Measurements from ENCODE around the gene WDR5B.
A peak's percentile ranks its signal among the peaks of the same experiment; 100 is the strongest.

The WDR5B gene

GRCh38 chr3:122415762-122416654 lies at the start of gene WDR5B:
Gene WDR5B (minus strand): TSS chr3:122416062. CDS start chr3:122415528, 534 bp downstream.
- TF ChIP-seq, protein P1, sequence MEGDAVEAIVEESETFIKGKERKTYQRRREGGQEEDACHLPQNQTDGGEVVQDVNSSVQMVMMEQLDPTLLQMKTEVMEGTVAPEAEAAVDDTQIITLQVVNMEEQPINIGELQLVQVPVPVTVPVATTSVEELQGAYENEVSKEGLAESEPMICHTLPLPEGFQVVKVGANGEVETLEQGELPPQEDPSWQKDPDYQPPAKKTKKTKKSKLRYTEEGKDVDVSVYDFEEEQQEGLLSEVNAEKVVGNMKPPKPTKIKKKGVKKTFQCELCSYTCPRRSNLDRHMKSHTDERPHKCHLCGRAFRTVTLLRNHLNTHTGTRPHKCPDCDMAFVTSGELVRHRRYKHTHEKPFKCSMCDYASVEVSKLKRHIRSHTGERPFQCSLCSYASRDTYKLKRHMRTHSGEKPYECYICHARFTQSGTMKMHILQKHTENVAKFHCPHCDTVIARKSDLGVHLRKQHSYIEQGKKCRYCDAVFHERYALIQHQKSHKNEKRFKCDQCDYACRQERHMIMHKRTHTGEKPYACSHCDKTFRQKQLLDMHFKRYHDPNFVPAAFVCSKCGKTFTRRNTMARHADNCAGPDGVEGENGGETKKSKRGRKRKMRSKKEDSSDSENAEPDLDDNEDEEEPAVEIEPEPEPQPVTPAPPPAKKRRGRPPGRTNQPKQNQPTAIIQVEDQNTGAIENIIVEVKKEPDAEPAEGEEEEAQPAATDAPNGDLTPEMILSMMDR (IDR thresholded peaks at IDR 0.05) = no peak

GRCh38 chr3:122464659-122465058 lies 48.8 kb upstream of the WDR5B start:
- TF ChIP-seq, protein P1 (IDR thresholded peaks at IDR 0.05) = no peak

DNA sequence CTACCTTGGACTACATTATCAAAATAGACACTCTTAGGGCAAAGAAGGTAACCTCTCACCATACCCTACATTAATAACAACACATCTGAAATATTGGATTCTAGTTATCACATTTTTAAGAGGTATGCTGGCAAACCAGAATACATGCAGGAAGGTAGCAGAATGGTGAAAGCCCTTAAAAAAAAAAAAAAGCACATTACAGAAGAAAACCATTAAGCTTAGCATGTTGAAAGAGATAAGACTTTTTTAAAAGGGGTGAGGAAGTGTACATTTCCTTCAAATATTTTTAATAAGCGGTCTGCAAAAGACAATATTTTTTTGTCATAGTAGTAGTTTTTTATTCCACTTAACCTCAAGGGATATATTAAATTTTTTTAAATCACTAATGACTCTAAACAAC lies 46.5 kb upstream of the WDR5B start:
- TF ChIP-seq, protein P1 (IDR thresholded peaks at IDR 0.05) = no peak

GRCh38 chr3:122461806-122462205 lies 45.9 kb upstream of the WDR5B start:
- TF ChIP-seq, protein P1 (IDR thresholded peaks at IDR 0.05) = no peak

DNA sequence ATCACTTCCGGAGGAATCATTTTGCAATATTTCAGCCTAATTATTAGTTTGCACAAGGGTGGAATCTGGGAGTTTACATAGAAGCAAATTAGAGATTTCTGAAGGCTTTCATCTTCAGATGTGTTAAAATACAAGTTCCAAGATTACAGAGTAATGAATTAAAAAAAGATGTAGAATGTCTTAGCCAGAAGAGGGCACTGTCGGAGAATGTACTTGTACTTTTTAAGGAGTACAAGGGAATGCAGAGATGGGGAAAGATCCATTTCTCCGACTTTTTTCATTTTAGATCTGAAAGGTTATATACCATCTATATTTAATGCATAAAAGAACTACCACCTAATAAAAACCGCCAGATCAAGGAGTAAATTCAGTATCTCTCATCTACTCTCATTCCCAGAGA lies 43.1 kb upstream of the WDR5B start:
- TF ChIP-seq, protein P1 (IDR thresholded peaks at IDR 0.05) = peak; percentile 64

GRCh38 chr3:122457706-122458105 lies 41.8 kb upstream of the WDR5B start:
- TF ChIP-seq, protein P1 (IDR thresholded peaks at IDR 0.05) = no peak

GRCh38 chr3:122456074-122456473 lies 40.2 kb upstream of the WDR5B start:
- TF ChIP-seq, protein P1 (IDR thresholded peaks at IDR 0.05) = no peak
